Bladder microvascular endothelial cell (primary cell): ENCODE data around the gene ZPR1. TPM values are rescaled to one million over a fixed set of nuclear protein-coding genes. Genes with fewer than 3 reads are reported as not detected.

ENCODE experiments used
- total RNA-seq: library from RNA; depleted of rRNA; stranded (reverse); fragments of >200 nt; gene quantifications from 2 replicates; pipeline ENCODE4 v1.2.3, GENCODE V29; 2014

The ZPR1 gene
- total RNA-seq = 15.2 and 42.2 TPM in 2 replicates

GRCh38 chr11:116787786-116788486, at the start of gene ZPR1:
ZPR1 (minus strand) TSS chr11:116788023; CDS start chr11:116787990, 33 bp downstream.

GRCh38 chr11:116829525-116830183, 41.8 kb upstream of the ZPR1 start, which contains the start of gene APOC3:
APOC3 (plus strand) TSS chr11:116829907; CDS start chr11:116830583, 676 bp downstream.

DNA sequence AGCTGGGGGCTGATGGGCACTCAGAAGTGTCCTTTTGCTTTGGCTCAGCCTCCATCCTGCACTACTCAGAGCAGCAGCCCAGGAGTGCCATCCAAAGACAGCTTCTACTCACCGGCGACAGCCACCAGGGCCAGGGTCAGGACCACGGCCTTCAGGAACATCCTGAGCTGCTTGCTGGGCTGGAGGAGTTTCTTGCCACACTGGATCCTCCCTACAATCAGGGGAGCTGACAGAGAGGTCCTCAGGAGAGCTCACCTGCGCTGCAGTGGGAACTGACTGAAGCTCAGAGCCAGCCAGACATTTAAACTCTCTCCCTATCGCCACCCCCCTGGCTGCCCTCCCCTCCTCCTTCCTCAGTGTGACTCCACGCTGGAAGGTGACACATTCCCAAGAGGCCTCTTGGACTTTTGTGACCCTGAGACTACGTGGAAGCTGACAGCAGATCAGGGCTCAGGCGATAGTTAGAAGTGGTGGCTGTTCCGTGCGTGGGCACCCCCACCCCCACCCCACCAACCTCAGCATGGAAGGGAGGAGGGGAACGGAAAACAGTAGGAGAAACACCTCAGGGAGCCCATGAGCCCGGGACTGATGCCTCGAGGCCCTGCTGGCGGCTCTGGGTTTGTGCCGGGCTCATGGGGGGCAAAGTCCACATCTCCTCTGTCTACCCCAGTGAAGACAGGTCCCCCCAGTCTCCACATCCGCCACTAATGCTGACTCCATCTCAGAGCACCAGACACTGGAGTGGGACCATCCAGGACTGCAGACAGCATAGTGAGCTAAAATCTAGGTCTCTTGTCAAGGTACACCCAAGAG, 35.4 kb upstream of the ZPR1 start, which contains the start of gene APOA4:
TSS of gene APOA4 (minus strand) at position 274 of the 813 bp plus-strand sequence. CDS start at position 161, 113 bp downstream.

GRCh38 chr11:116791813-116792143, 4.0 kb upstream of the ZPR1 start, which contains the start of gene APOA5:
APOA5 (minus strand) TSS chr11:116791879; CDS start chr11:116791860, 19 bp downstream.

GRCh38 chr11:116772443-116773202, 15.2 kb downstream of the ZPR1 start, which contains the start of gene BUD13:
BUD13 (minus strand) TSS chr11:116772987; CDS start chr11:116772964, 23 bp downstream.

Other genes with a start within 250 kb of the ZPR1 start
- 13.9 and 15.3 TPM in 2 replicates for gene BUD13, start 15.0 kb downstream of the ZPR1 start, total RNA-seq
- gene APOA5, start 3.9 kb upstream of the ZPR1 start, total RNA-seq = not detected in 2 replicates
- gene APOA4, start 35.3 kb upstream of the ZPR1 start, total RNA-seq = not detected in 2 replicates
- gene APOC3, start 41.9 kb upstream of the ZPR1 start, total RNA-seq = not detected in 2 replicates
- not detected in 2 replicates for gene APOA1, start 49.6 kb upstream of the ZPR1 start, total RNA-seq